Left ventricle myocardium inferior (tissue), 1 donor: ENCODE results near the gene CFAP141. TPM values are rescaled to one million over a fixed set of nuclear protein-coding genes. Genes with fewer than 3 reads are reported as not detected.

Experiments used
- DNase-seq: peaks from one replicate; pipeline ENCODE4 v3.0.0-alpha.2; 2020
- H3K27ac ChIP-seq: fragments of 200-600 bp; replicated peaks from 2 replicates; pipeline ENCODE4 v1.8.0; 2021
- H3K27me3 ChIP-seq: fragments of 200-600 bp; 2 replicates; pipeline ENCODE4 v1.8.0; 2021; ENCODE audit warnings: low read depth
- H3K36me3 ChIP-seq: fragments of 200-600 bp; 2 replicates; pipeline ENCODE4 v1.8.0; 2021
- H3K4me1 ChIP-seq: fragments of 200-600 bp; 2 replicates; pipeline ENCODE4 v1.8.0; 2021
- H3K4me3 ChIP-seq: fragments of 200-600 bp; 2 replicates; pipeline ENCODE4 v1.8.0; 2021; ENCODE audit warnings: mild to moderate bottlenecking, moderate library complexity
- H3K9me3 ChIP-seq: fragments of 200-600 bp; replicated peaks from 2 replicates; pipeline ENCODE4 v1.8.0; 2021
- CTCF ChIP-seq: fragments of 200-600 bp; IDR thresholded peaks from 2 replicates; pipeline ENCODE4 v1.8.0; 2021; ENCODE audit warnings: antibody characterized with exemption, mild to moderate bottlenecking, borderline replicate concordance
- intact Hi-C: fragments of 100-400 bp; cut with micrococcal nuclease; formaldehyde crosslinking; loops from one replicate; pipeline ENCODE4 v1.11.0; 2022
- total RNA-seq: library from RNA; stranded (reverse); fragmentation: NEBNext Ultra II Directional; extraction: Animal tissue kit (Norgen Biotek cat#: 25700); gene quantifications from one replicate; pipeline ENCODE4 v1.2.1, GENCODE V29; 2021
- donor health status: DM: no; HTN: yes; CAD: no; lungs with severe emphysema.

The CFAP141 gene
- total RNA-seq, 1 donor from 2014 or later = not detected

GRCh38 chr1:154158307-154159125 lies 47.6 kb downstream of the CFAP141 start:
- H3K27me3 ChIP-seq = no peaks in the 10 kb centered on the region
- peaks cover 44% of the 10 kb centered on the region for H3K4me1 ChIP-seq
- peak overlapping the region; percentile 36 for H3K27ac ChIP-seq
- intact Hi-C loops = no loop called here
- H3K4me3 ChIP-seq = no peak overlapping the region
- no peak for TF ChIP-seq CTCF
- no peak for DNase-seq
- peaks cover 68% of the 10 kb centered on the region for H3K36me3 ChIP-seq
- H3K9me3 ChIP-seq = peaks cover 4% of the 10 kb centered on the region

GRCh38 chr1:154157520-154158306 lies 48.4 kb downstream of the CFAP141 start:
- DNase-seq = no peak
- Histone ChIP-seq H3K4me3 (no peak overlapping the region), H3K27me3 (no peaks in the 10 kb centered on the region), H3K9me3 (peaks cover 4% of the 10 kb centered on the region), H3K27ac (peak overlapping the region; percentile 28), H3K4me1 (peaks cover 44% of the 10 kb centered on the region), H3K36me3 (peaks cover 61% of the 10 kb centered on the region)
- TF ChIP-seq CTCF = no peak
- intact Hi-C loops = no loop called here

GRCh38 chr1:154155251-154155650 lies 50.9 kb downstream of the CFAP141 start:
- no peaks in the 10 kb centered on the region for H3K27me3 ChIP-seq
- H3K27ac ChIP-seq = peak overlapping the region; percentile 85
- TF ChIP-seq CTCF = no peak
- peaks cover 4% of the 10 kb centered on the region for H3K9me3 ChIP-seq
- peak overlapping the region; percentile 68 for H3K4me3 ChIP-seq
- DNase-seq = no peak
- intact Hi-C loops = no loop called here
- peaks cover 40% of the 10 kb centered on the region for H3K36me3 ChIP-seq
- peaks cover 51% of the 10 kb centered on the region for H3K4me1 ChIP-seq

GRCh38 chr1:154154534-154155191 lies 51.5 kb downstream of the CFAP141 start, which contains the start of gene NUP210L:
NUP210L (minus strand) TSS chr1:154155073.
- Histone ChIP-seq H3K36me3 (peaks cover 34% of the 10 kb centered on the region), H3K4me1 (peaks cover 51% of the 10 kb centered on the region), H3K27me3 (no peaks in the 10 kb centered on the region), H3K4me3 (peak within 1 kb of the TSS; percentile 68), H3K9me3 (peaks cover 3% of the 10 kb centered on the region), H3K27ac (peak within 1 kb of the TSS; percentile 85)
- peak; percentile 92 for DNase-seq
- no peak for TF ChIP-seq CTCF
- intact Hi-C loops = no loop called here

GRCh38 chr1:154154053-154154452 lies 52.1 kb downstream of the CFAP141 start:
- Histone ChIP-seq H3K27me3 (no peaks in the 10 kb centered on the region), H3K36me3 (peaks cover 28% of the 10 kb centered on the region), H3K9me3 (no peaks in the 10 kb centered on the region), H3K27ac (peak overlapping the region; percentile 85), H3K4me3 (peak overlapping the region; percentile 68), H3K4me1 (peaks cover 46% of the 10 kb centered on the region)
- DNase-seq = no peak
- no peak for TF ChIP-seq CTCF
- intact Hi-C loops = no loop called here
